A673 (cell line): ENCODE results near the gene LMTK2. TPM values are rescaled to one million over a fixed set of nuclear protein-coding genes. Genes with fewer than 3 reads are reported as not detected.

ENCODE experiments used
- BruUV-seq: library from RNA; stranded (reverse); fragments of 400-500 nt; replicated peaks from 2 replicates; lab custom pipeline; 2021; lab: Mats Ljungman, UMichigan
- CTCF ChIA-PET: fragments of 300-600 bp; sonication (Branson Sonifier 250); formaldehyde crosslinking; loops from one replicate; lab custom pipeline; 2022; ENCODE audit warnings: antibody characterized with exemption; lab: Charles Lee
- POLR2A ChIA-PET: fragments of 300-600 bp; sonication (Branson Sonifier 250); formaldehyde crosslinking; loops from one replicate; lab custom pipeline; 2022; ENCODE audit warnings: antibody characterized with exemption; ENCODE audit not compliant: low non-redundant PET; lab: Charles Lee
- DNase-seq: peaks from one replicate; pipeline ENCODE4 v3.0.0-alpha.2; 2015; ENCODE audit warnings: low spot score
- H3K27ac ChIP-seq: fragments of 200-600 bp; sonication (generic); 2 replicates; pipeline ENCODE4 v1.5.1; 2016; ENCODE audit warnings: mixed run types, low read depth, mild to moderate bottlenecking, mixed read lengths, antibody characterized with exemption, low read length; ENCODE audit not compliant: poor library complexity, severe bottlenecking
- H3K27me3 ChIP-seq: fragments of 200-600 bp; sonication (generic); replicated peaks from 2 replicates; pipeline ENCODE4 v1.6.1; 2017; ENCODE audit warnings: mixed run types, low read depth, mild to moderate bottlenecking, mixed read lengths, antibody characterized with exemption, low read length; ENCODE audit not compliant: insufficient read depth, poor library complexity
- H3K36me3 ChIP-seq: fragments of 200-600 bp; sonication (generic); 2 replicates; pipeline ENCODE4 v1.6.1; 2016; ENCODE audit warnings: mixed run types, mild to moderate bottlenecking, mixed read lengths, antibody characterized with exemption, low read length; ENCODE audit not compliant: insufficient read depth, poor library complexity, severe bottlenecking
- H3K4me1 ChIP-seq: fragments of 200-600 bp; sonication (generic); 2 replicates; pipeline ENCODE4 v1.6.1; 2017; ENCODE audit warnings: mixed run types, mild to moderate bottlenecking, mixed read lengths, antibody characterized with exemption, low read length; ENCODE audit not compliant: insufficient read depth, poor library complexity, severe bottlenecking
- H3K4me3 ChIP-seq: fragments of 200-600 bp; sonication (generic); 2 replicates; pipeline ENCODE4 v1.5.1; 2016; ENCODE audit warnings: low read depth, mixed run types, mild to moderate bottlenecking, mixed read lengths, low read length; ENCODE audit not compliant: poor library complexity, severe bottlenecking
- H3K9me3 ChIP-seq: fragments of 200-600 bp; sonication (generic); 2 replicates; pipeline ENCODE4 v1.6.1; 2016; ENCODE audit warnings: mixed run types, low read depth, mild to moderate bottlenecking, mixed read lengths, antibody characterized with exemption, low read length; ENCODE audit not compliant: poor library complexity, severe bottlenecking
- EZH2 ChIP-seq: fragments of 200-600 bp; sonication (generic); IDR thresholded peaks from 2 replicates; pipeline ENCODE4 v1.6.1; 2017; ENCODE audit warnings: borderline replicate concordance, low read depth, mild to moderate bottlenecking, mixed read lengths, antibody characterized with exemption, low read length; ENCODE audit not compliant: poor library complexity, severe bottlenecking
- intact Hi-C: fragments of 100-400 bp; cut with micrococcal nuclease; formaldehyde crosslinking; loops from one replicate; pipeline ENCODE4 v1.10.0; 2022; ENCODE audit not compliant: unreplicated experiment
- total RNA-seq: library from RNA; stranded (reverse); gene quantifications from 2 replicates; pipeline ENCODE4 v1.2.3, GENCODE V29; 2021
- TF ChIP-seq, protein P1 (sequence below): fragments of 300-800, 200-600 bp; sonication (generic); conservative IDR thresholded peaks from 2 replicates; pipeline ENCODE4 v1.5.1; 2017; ENCODE audit warnings: low read depth, mild to moderate bottlenecking, antibody characterized with exemption, low read length, moderate library complexity, mixed read lengths

LMTK2 gene
- total RNA-seq, 1 experiment from 2014 or later, result 20.6 TPM

DNA sequence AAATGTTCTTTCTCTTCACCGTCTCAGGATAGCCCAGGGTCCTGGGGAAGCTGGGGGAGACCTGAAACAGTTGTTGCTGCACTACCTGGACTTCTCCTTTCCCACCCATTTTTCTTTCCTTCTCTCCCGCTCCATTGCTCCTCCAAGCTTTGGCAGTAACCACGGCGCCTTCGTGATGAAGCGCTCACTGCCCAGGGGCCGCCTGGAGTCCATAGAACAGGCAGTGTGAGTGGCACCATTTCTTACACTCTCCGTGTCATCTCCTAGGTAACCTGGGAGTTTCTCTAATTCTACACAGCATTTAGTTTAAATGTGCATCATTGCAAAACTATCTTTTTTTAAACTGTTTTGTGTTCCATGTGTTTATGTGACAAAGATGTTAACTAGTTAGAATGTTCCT, 64.3 kb downstream of the LMTK2 start:
- CTCF ChIA-PET, result no interaction called here
- BruUV-seq, result no TSS peak

DNA sequence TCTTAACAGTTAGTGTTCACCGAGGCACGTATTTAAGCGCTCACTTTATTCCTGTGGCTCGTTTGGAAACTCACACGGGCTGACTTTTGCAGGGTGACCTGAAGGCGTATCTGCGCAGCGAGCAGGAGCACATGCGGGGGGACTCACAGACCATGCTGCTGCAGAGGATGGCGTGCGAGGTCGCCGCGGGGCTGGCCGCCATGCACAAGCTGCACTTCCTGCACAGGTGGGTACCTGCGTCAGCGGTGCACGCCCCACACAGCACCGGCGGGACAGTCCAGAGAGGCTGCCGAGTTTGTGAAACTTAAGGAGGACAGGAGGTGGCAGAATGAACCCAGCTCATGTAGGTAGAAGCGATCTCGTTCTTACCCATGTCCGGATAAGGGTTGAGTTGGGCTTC, 64.8 kb downstream of the LMTK2 start:
- H3K27me3 ChIP-seq, result no peaks in the 10 kb centered on the region
- CTCF ChIA-PET, result no interaction called here
- H3K27ac ChIP-seq, result no peak overlapping the region
- intact Hi-C loops, result no loop called here
- H3K36me3 ChIP-seq, result no peaks in the 10 kb centered on the region
- no peaks in the 10 kb centered on the region for H3K9me3 ChIP-seq
- POLR2A ChIA-PET, result no interaction called here
- H3K4me3 ChIP-seq, result no peak overlapping the region
- H3K4me1 ChIP-seq, result no peaks in the 10 kb centered on the region
- BruUV-seq, result no TSS peak
- TF ChIP-seq, protein P1, sequence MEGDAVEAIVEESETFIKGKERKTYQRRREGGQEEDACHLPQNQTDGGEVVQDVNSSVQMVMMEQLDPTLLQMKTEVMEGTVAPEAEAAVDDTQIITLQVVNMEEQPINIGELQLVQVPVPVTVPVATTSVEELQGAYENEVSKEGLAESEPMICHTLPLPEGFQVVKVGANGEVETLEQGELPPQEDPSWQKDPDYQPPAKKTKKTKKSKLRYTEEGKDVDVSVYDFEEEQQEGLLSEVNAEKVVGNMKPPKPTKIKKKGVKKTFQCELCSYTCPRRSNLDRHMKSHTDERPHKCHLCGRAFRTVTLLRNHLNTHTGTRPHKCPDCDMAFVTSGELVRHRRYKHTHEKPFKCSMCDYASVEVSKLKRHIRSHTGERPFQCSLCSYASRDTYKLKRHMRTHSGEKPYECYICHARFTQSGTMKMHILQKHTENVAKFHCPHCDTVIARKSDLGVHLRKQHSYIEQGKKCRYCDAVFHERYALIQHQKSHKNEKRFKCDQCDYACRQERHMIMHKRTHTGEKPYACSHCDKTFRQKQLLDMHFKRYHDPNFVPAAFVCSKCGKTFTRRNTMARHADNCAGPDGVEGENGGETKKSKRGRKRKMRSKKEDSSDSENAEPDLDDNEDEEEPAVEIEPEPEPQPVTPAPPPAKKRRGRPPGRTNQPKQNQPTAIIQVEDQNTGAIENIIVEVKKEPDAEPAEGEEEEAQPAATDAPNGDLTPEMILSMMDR, result no peak
- no peak for TF ChIP-seq EZH2
- DNase-seq, result no peak

More for the DNA sequence above, 64.3 kb downstream of the LMTK2 start:
- Histone ChIP-seq H3K36me3 (no peaks in the 10 kb centered on the region), H3K27ac (no peak overlapping the region), H3K9me3 (no peaks in the 10 kb centered on the region), H3K4me3 (no peak overlapping the region), H3K4me1 (no peaks in the 10 kb centered on the region), H3K27me3 (no peaks in the 10 kb centered on the region)
- intact Hi-C loops, result no loop called here
- POLR2A ChIA-PET, result no interaction called here
- no peak for DNase-seq
- TF ChIP-seq, protein P1, result no peak
- TF ChIP-seq EZH2, result no peak

DNA sequence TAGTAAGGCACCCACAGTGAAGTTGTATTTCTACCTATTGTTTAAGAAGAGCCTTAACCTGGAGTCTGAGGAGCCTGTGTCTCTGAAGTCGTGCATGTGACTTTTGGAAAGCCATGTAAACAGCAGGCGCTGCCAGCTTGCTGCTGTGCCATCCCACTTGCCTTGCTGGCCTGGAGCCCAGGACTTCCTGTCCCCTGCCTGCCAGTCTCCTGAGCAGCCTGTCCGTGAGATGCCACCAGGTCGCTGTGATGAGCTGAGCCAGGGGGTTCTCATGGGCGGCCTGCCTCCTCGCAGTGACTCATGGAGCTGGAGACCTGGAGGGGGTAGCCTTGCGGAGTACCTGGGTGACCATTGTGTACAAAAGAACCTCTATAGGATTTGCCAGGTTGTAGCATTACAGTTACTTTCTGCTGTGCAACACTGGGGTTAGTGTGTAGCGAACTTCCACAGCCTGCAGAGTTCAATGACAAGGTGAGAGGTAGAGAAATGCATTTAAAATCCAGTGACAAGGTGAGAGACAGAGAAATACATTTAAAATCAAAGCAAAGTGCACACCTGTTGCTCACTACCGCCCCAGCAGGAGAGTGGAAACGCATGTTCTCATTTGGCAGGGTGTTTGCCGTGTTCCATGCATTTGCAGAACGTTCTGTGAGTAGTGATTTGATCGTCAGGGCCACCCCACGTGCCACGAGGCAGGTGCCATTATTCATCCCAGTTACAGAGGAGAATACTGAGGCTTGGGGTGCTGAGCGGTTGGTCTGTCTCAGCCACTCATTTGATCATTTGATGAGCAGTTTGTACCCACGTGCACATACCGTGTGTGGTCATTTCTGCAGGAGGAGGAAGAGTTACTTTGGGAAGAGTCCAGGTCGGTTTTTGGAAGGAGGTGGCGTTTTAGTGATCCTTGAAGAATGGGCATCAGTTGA, 67.9 kb downstream of the LMTK2 start:
- no peak for TF ChIP-seq EZH2
- TF ChIP-seq, protein P1, result no peak
- CTCF ChIA-PET, result interaction anchor here (0.6 kb wide), 1 partner anchor 8 kb away, joined by 3 read pairs; no protein-coding TSS in a partner anchor
- intact Hi-C loops, result no loop called here
- BruUV-seq, result no TSS peak
- Histone ChIP-seq H3K4me3 (no peak overlapping the region), H3K4me1 (no peaks in the 10 kb centered on the region), H3K27ac (no peak overlapping the region), H3K27me3 (no peaks in the 10 kb centered on the region), H3K36me3 (no peaks in the 10 kb centered on the region), H3K9me3 (no peaks in the 10 kb centered on the region)
- POLR2A ChIA-PET, result no interaction called here
- peak; percentile 4 for DNase-seq
